H1 (cell line): Measurements from ENCODE around the gene UROC1. TPM values are rescaled to one million over a fixed set of nuclear protein-coding genes. Genes with fewer than 3 reads are reported as not detected.

Experiments used
- BACH1 ChIP-seq: IDR thresholded peaks from 2 replicates; pipeline ENCODE4 v1.6.1; 2012; ENCODE audit warnings: low read length, improper control_type of control experiment
- FOSL1 ChIP-seq: IDR thresholded peaks from 2 replicates; pipeline ENCODE4 v1.6.1; 2011; ENCODE audit warnings: mild to moderate bottlenecking, low read depth, low read length, moderate library complexity; ENCODE audit not compliant: insufficient read depth
- JUND ChIP-seq: IDR thresholded peaks from 2 replicates; pipeline ENCODE4 v1.6.1; 2011; ENCODE audit warnings: mild to moderate bottlenecking, improper control_type of control experiment, low read length
- MAFK ChIP-seq: IDR thresholded peaks from 2 replicates; pipeline ENCODE4 v1.6.1; 2012; ENCODE audit warnings: low read depth, mild to moderate bottlenecking, improper control_type of control experiment, low read length
- POU5F1 ChIP-seq: IDR thresholded peaks from 2 replicates; pipeline ENCODE4 v1.6.1; 2011; ENCODE audit warnings: low read depth, mild to moderate bottlenecking, low read length, moderate library complexity
- RBBP5 ChIP-seq: IDR thresholded peaks from 2 replicates; pipeline ENCODE4 v1.7.1; 2012; ENCODE audit warnings: low read depth, mild to moderate bottlenecking, inconsistent platforms, low read length, moderate library complexity, borderline replicate concordance
- SP1 ChIP-seq: IDR thresholded peaks from 2 replicates; pipeline ENCODE4 v1.6.1; 2011; ENCODE audit warnings: low read depth, low read length
- polyA plus RNA-seq, 7 experiments: library from polyadenylated mRNA; depleted of rRNA in 3 of 7; stranded (reverse) in 5 of 7; unstranded in 2 of 7; fragments of >200 nt in 5 of 7; fragments of 200-250 nt in 2 of 7; gene quantifications; 1 replicate in 5 of 7; 2 replicates in 1 of 7; 4 replicates in 1 of 7; pipeline versions ENCODE4 v1.2.1 to v1.2.3, GENCODE V29; 2011 to 2013; ENCODE audit warnings: missing spikeins in 2 of 7, mixed read lengths in 2 of 7
- total RNA-seq: library from RNA; stranded (reverse); fragmentation: NEBNext Ultra II Directional; extraction: Animal tissue kit (Norgen Biotek cat#: 25700); gene quantifications from 2 replicates; pipeline ENCODE4 v1.2.1, GENCODE V29; 2021
- TF ChIP-seq, protein P1 (sequence below), 3 experiments: IDR thresholded peaks; 1 replicate in 2 of 3; 2 replicates in 1 of 3; pipeline versions ENCODE4 v1.5.1 to v1.6.1; 2011; ENCODE audit warnings: low read length in 3 of 3, mild to moderate bottlenecking in 3 of 3, inconsistent platforms in 2 of 3, low read depth in 1 of 3, moderate library complexity in 1 of 3; ENCODE audit not compliant: insufficient read depth in 1 of 3; ENCODE audit errors: control extremely low read depth in 1 of 3
- TF ChIP-seq, protein P2 (sequence below): IDR thresholded peaks from 2 replicates; pipeline ENCODE4 v1.6.1; 2012; ENCODE audit warnings: inconsistent platforms

Gene UROC1
- total and polyA plus RNA-seq, 2 of the 8 experiments (the other 6 are each of a cell fraction or from before 2014, with no cell fraction given), result 0.03 TPM; not detected in 1

DNA sequence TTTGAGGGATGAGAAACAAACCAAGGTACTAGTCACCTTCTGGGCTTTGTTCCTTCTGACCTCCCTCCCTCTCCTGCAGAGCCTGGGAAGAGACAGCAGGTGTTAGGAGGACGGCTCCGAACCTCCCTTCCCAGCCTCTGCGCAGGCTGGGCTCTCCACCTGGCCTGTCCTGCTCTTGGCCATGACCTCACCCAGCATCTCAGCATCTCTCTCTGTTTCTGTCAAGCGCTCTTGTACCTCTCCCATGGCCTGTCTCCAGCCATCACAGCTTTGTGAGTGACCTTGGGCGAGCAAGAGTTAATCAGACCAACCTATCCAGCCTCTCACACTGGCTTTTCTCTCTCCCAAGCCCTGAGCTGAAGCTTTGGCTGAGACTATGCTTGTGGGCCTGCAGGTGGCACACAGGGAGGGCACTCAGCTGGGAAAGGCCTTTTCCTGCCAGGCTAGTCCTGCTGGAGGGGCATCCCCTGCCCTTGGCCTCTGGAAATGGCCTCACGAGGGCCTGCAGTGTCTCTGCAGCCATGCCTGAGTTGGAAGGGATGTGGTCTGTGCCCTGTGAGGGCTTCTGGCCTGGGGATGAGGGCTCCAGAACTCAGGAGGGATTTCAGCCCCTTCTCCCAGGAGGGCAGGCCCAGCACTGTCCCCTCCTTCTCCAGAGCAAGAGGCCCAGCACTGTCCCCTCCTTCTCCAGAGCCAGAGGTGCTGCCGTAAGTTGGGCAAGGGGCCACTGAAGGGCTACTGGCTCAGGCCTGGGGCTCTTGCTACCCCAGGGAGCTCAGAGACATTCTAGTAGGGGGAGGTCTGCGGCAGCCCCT is 8.5 kb upstream of the UROC1 start (continued):
- TF ChIP-seq, protein P1, sequence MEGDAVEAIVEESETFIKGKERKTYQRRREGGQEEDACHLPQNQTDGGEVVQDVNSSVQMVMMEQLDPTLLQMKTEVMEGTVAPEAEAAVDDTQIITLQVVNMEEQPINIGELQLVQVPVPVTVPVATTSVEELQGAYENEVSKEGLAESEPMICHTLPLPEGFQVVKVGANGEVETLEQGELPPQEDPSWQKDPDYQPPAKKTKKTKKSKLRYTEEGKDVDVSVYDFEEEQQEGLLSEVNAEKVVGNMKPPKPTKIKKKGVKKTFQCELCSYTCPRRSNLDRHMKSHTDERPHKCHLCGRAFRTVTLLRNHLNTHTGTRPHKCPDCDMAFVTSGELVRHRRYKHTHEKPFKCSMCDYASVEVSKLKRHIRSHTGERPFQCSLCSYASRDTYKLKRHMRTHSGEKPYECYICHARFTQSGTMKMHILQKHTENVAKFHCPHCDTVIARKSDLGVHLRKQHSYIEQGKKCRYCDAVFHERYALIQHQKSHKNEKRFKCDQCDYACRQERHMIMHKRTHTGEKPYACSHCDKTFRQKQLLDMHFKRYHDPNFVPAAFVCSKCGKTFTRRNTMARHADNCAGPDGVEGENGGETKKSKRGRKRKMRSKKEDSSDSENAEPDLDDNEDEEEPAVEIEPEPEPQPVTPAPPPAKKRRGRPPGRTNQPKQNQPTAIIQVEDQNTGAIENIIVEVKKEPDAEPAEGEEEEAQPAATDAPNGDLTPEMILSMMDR (IDR thresholded peaks at IDR 0.05; ENCODE audit: control extremely low read depth in 1 of 3, insufficient read depth in 1 of 3, low read depth in 1 of 3, low read length in 3 of 3), result no peak
- TF ChIP-seq SP1 (no peak), RBBP5 (no peak), POU5F1 (no peak), JUND (no peak), MAFK (no peak), BACH1 (no peak), FOSL1 (no peak)
- TF ChIP-seq, protein P2, sequence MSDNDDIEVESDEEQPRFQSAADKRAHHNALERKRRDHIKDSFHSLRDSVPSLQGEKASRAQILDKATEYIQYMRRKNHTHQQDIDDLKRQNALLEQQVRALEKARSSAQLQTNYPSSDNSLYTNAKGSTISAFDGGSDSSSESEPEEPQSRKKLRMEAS, result no peak
